Pancreas (tissue), 10 donors: ENCODE results near the gene MCU. TPM values are rescaled to one million over a fixed set of nuclear protein-coding genes. Genes with fewer than 3 reads are reported as not detected.

Source experiments
- ATAC-seq, 4 donors: fragments of 200-7000 bp; cut with Tn5 transposase; one replicate each; pipeline versions ENCODE4 v1.8.0 to v1.9.1; 2020; ENCODE audit warnings: mild to moderate bottlenecking in 4 of 4, moderate library complexity in 4 of 4
- DNase-seq, 6 donors: peaks; one replicate each; pipeline ENCODE4 v3.0.0-alpha.2; 2020
- FAIRE-seq: peaks from 2 replicates; lab custom pipeline; 2012; peaks lifted over from hg19 to GRCh38; lab: Jason Lieb, UNC
- H3K27ac ChIP-seq, 4 donors: fragments of 200-600 bp; sonication (generic); 1 replicate in 3 of 4; 2 replicates in 1 of 4; pipeline versions ENCODE4 v1.5.0 to v1.8.0; 2020
- H3K27me3 ChIP-seq, 4 donors: fragments of 200-600 bp; one replicate each; pipeline ENCODE4 v1.8.0; 2021
- H3K36me3 ChIP-seq, 3 donors: fragments of 200-600 bp; sonication (generic) in 1 of 3; one replicate each; pipeline versions ENCODE4 v1.5.0 to v1.8.0; 2020 to 2021
- H3K4me1 ChIP-seq, 3 donors: fragments of 200-600 bp; one replicate each; pipeline ENCODE4 v1.8.0; 2021
- H3K4me3 ChIP-seq, 4 donors: fragments of 200-600 bp; sonication (generic) in 2 of 4; one replicate each; pipeline versions ENCODE4 v1.5.0 to v1.8.0; 2020 to 2021
- H3K9me3 ChIP-seq, 4 donors: fragments of 200-600 bp; one replicate each; pipeline ENCODE4 v1.8.0; 2021
- CTCF ChIP-seq, 4 donors: fragments of 200-600 bp; sonication (generic) in 3 of 4; IDR thresholded peaks; one replicate each; pipeline versions ENCODE4 v1.5.0 to v1.8.0; 2021; ENCODE audit warnings: antibody characterized with exemption in 4 of 4
- WGBS, 2 donors: extraction: QIAGEN DNeasy Blood & Tissue Kit; methylation state at CpG; one replicate each; pipeline ENCODE4 v1.1.7; 2013; 5-methylcytosine and 5-hydroxymethylcytosine counted together
- intact Hi-C, 3 donors: fragments of 100-400 bp; cut with DNase I; formaldehyde crosslinking; loops; one replicate each; pipeline versions ENCODE4 v1.11.1 to v1.14.2; 2022
- polyA plus RNA-seq, 2 donors: library from polyadenylated mRNA; stranded (reverse); fragments of 200-250 nt; gene quantifications; one replicate each; pipeline ENCODE4 v1.2.3, GENCODE V29; 2013
- total RNA-seq, 6 donors: library from RNA; stranded (reverse); fragmentation: NEBNext Ultra II Directional in 4 of 6; extraction: Animal tissue kit (Norgen Biotek cat#: 25700) in 4 of 6; gene quantifications; one replicate each; pipeline versions ENCODE4 v1.2.1 to v1.2.4, GENCODE V29; 2021 to 2023
- donor health status: healthy with polysubstance abuse.
- donor health status: DM: no; HTN: no; CAD: no; lungs with moderate emphysema.
- donor health status: DM: no; HTN: no; CAD: no.
- donor health status: control.
- donor health status: control.
- donor health status: Bipolar disorder and iron deficiency.
- donor health status: DM: yes; HTN: yes; CAD: no.
- donor health status: DM: no; HTN: no; CAD: no.
- donor health status: DM: no; HTN: no; CAD: no.
- donor health status: DM: yes; HTN: yes; CAD: no.

MCU gene
- total and polyA plus RNA-seq, 8 donors: 6.3 to 15.5 (median 9.2) TPM

- Histone ChIP-seq H3K27me3 (no peaks in the 10 kb centered on the region), H3K4me1 (no peaks in the 10 kb centered on the region), H3K27ac (no peak overlapping the region), H3K36me3 (no peaks in the 10 kb centered on the region), H3K4me3 (no peak overlapping the region), H3K9me3 (no peaks in the 10 kb centered on the region)
- no peak for DNase-seq
- 93 to 100% methylated on average over 1 of the region's 1 CpG for WGBS, 2 donors
- ATAC-seq: no peak
- FAIRE-seq: no peak
- TF ChIP-seq CTCF (IDR thresholded peaks at IDR 0.05): no peak
- intact Hi-C loops: no loop called here
Observed at GRCh38 chr10:72793752-72794151, 101.8 kb downstream of the MCU start.

- no peak overlapping the region for H3K4me3 ChIP-seq
- 83 to 90% methylated on average over 2 of the region's 2 CpGs for WGBS, 2 donors
- no peaks in the 10 kb centered on the region for H3K36me3 ChIP-seq
- ATAC-seq (no peak), FAIRE-seq (no peak), DNase-seq (no peak)
- H3K9me3 ChIP-seq: no peaks in the 10 kb centered on the region
- intact Hi-C loops: no loop called here
- H3K27me3 ChIP-seq: no peaks in the 10 kb centered on the region
- H3K27ac ChIP-seq: no peak overlapping the region
- no peak for TF ChIP-seq CTCF (IDR thresholded peaks at IDR 0.05)
- H3K4me1 ChIP-seq: no peaks in the 10 kb centered on the region
Observed at GRCh38 chr10:72794260-72794659, 102.3 kb downstream of the MCU start.

- no peaks in the 10 kb centered on the region for H3K36me3 ChIP-seq
- FAIRE-seq: no peak
- H3K27ac ChIP-seq: no peak overlapping the region
- 85 to 90% methylated on average over 3 of the region's 3 CpGs for WGBS, 2 donors
- no peaks in the 10 kb centered on the region for H3K27me3 ChIP-seq
- ATAC-seq: no peak
- H3K4me3 ChIP-seq: no peak overlapping the region
- no peaks in the 10 kb centered on the region for H3K9me3 ChIP-seq
- H3K4me1 ChIP-seq: peaks cover 0 to 7% (median 5%) of the 10 kb centered on the region in 3 donors
- TF ChIP-seq CTCF (IDR thresholded peaks at IDR 0.05): no peak
- intact Hi-C loops: no loop called here
- DNase-seq: no peak
Observed at GRCh38 chr10:72796042-72796441, 104.1 kb downstream of the MCU start.

- Histone ChIP-seq H3K36me3 (no peaks in the 10 kb centered on the region), H3K4me3 (no peak overlapping the region), H3K4me1 (peaks cover 0 to 7% (median 5%) of the 10 kb centered on the region in 3 donors), H3K9me3 (no peaks in the 10 kb centered on the region), H3K27ac (no peak overlapping the region), H3K27me3 (no peaks in the 10 kb centered on the region)
- WGBS, 2 donors: 83 to 95% methylated on average over 4 of the region's 4 CpGs
- ATAC-seq: no peak
- DNase-seq: no peak
- TF ChIP-seq CTCF (IDR thresholded peaks at IDR 0.05): no peak
- intact Hi-C loops: no loop called here
- FAIRE-seq: no peak
Observed at GRCh38 chr10:72796538-72796937, 104.6 kb downstream of the MCU start.

GRCh38 chr10:72800000-72800740 lies 108.2 kb downstream of the MCU start:
- intact Hi-C loops: no loop called here
- Histone ChIP-seq H3K27me3 (no peaks in the 10 kb centered on the region), H3K27ac (no peak overlapping the region), H3K36me3 (no peaks in the 10 kb centered on the region), H3K4me3 (no peak overlapping the region), H3K4me1 (peaks cover 0 to 7% (median 5%) of the 10 kb centered on the region in 3 donors), H3K9me3 (no peaks in the 10 kb centered on the region)
- peak in 3 of 4 donors; percentile 54 to 64 (median 60) for ATAC-seq
- 65 to 68% methylated on average over 4 of the region's 4 CpGs for WGBS, 2 donors
- DNase-seq: no peak
- no peak for TF ChIP-seq CTCF (IDR thresholded peaks at IDR 0.05)
- peak; percentile 34 for FAIRE-seq
